Tibial nerve (tissue), 4 donors: ENCODE data around the gene SCN4B. TPM values are rescaled to one million over a fixed set of nuclear protein-coding genes. Genes with fewer than 3 reads are reported as not detected.
"Not testable (repeated sequence)": the region's sequence is repeated elsewhere in the genome, so short reads cannot be mapped to it uniquely, and the experiment has no call there.

ENCODE experiments used
- DNase-seq, 2 donors: peaks; one replicate each; pipeline ENCODE4 v3.0.0-alpha.2; 2019; ENCODE audit warnings: low spot score in 2 of 2
- H3K27ac ChIP-seq, 4 donors: fragments of 200-600 bp; sonication (generic) in 3 of 4; one replicate each; pipeline ENCODE4 v1.5.1; 2017 to 2019; ENCODE audit warnings: mild to moderate bottlenecking in 1 of 4
- H3K27me3 ChIP-seq, 2 donors: fragments of 200-600 bp; sonication (generic) in 1 of 2; one replicate each; pipeline versions ENCODE4 v1.5.1 to v1.6.0; 2017 to 2019
- H3K36me3 ChIP-seq, 3 donors: fragments of 200-600 bp; sonication (generic); one replicate each; pipeline ENCODE4 v1.5.1; 2018 to 2019
- H3K4me1 ChIP-seq, 4 donors: fragments of 200-600 bp; sonication (generic) in 3 of 4; one replicate each; pipeline ENCODE4 v1.5.1; 2017 to 2019
- H3K4me3 ChIP-seq, 4 donors: fragments of 200-600 bp; sonication (generic) in 3 of 4; one replicate each; pipeline ENCODE4 v1.5.1; 2017 to 2019; ENCODE audit warnings: mild to moderate bottlenecking in 1 of 4, moderate library complexity in 1 of 4
- H3K9me3 ChIP-seq, 4 donors: fragments of 200-600 bp; sonication (generic) in 3 of 4; one replicate each; pipeline ENCODE4 v1.5.1; 2017 to 2019
- CTCF ChIP-seq, 5 experiments: fragments of 200-600 bp in 3 of 5; fragments of 450-650 bp in 2 of 5; sonication (generic) in 3 of 5; IDR thresholded peaks; one replicate each; pipeline ENCODE4 v1.5.1; 2016 to 2019; ENCODE audit warnings: antibody characterized with exemption in 5 of 5, mild to moderate bottlenecking in 3 of 5, moderate library complexity in 2 of 5
- EP300 ChIP-seq, 2 donors: sonication (generic); formaldehyde crosslinking; IDR thresholded peaks; one replicate each; pipeline ENCODE4 v1.6.1; 2017; ENCODE audit warnings: antibody characterized with exemption in 2 of 2, mild to moderate bottlenecking in 1 of 2
- POLR2A ChIP-seq, 2 donors: fragments of 450-650 bp; IDR thresholded peaks; one replicate each; pipeline ENCODE4 v1.6.1; 2017; ENCODE audit warnings: antibody characterized with exemption in 2 of 2, mild to moderate bottlenecking in 2 of 2, moderate library complexity in 2 of 2
- WGBS, 2 donors: methylation state at CpG; one replicate each; pipeline ENCODE4 v1.1.5; 2018; 5-methylcytosine and 5-hydroxymethylcytosine counted together
- total RNA-seq, 4 donors: library from RNA; depleted of rRNA; stranded (reverse); fragments of >200 nt; gene quantifications; one replicate each; pipeline ENCODE4 v1.1.0, GENCODE V29; 2016

SCN4B gene
- total RNA-seq, 4 donors from 2014 or later, result 0.66 to 4.1 (median 1.1) TPM

GRCh38 chr11:118186346-118187107 lies 33.9 kb upstream of the SCN4B start:
- no peak for DNase-seq
- no peak overlapping the region for H3K4me3 ChIP-seq
- H3K4me1 ChIP-seq, result no peaks in the 10 kb centered on the region
- no peaks in the 10 kb centered on the region for H3K36me3 ChIP-seq
- WGBS, 2 donors, result 71 to 80% methylated on average over 6 of the region's 6 CpGs
- no peaks in the 10 kb centered on the region for H3K27me3 ChIP-seq
- H3K9me3 ChIP-seq, result peaks cover 0 to 5% (median 0%) of the 10 kb centered on the region in 4 donors
- TF ChIP-seq EP300 (IDR thresholded peaks at IDR 0.05), result no peak
- TF ChIP-seq POLR2A (IDR thresholded peaks at IDR 0.05), result no peak
- TF ChIP-seq CTCF (IDR thresholded peaks at IDR 0.05), result no peak
- no peak overlapping the region for H3K27ac ChIP-seq

GRCh38 chr11:118184784-118185579 lies 32.4 kb upstream of the SCN4B start:
- no peak for DNase-seq
- H3K4me1 ChIP-seq, result peaks cover 0 to 12% (median 0%) of the 10 kb centered on the region in 4 donors
- WGBS, 2 donors, result 86% methylated on average over 12 of the region's 12 CpGs

GRCh38 chr11:118183691-118184090 lies 31.1 kb upstream of the SCN4B start:
- H3K27ac ChIP-seq, H3K9me3 ChIP-seq, DNase-seq, H3K36me3 ChIP-seq, H3K27me3 ChIP-seq, H3K4me3 ChIP-seq: not testable (repeated sequence)
- peaks cover 0 to 14% (median 0%) of the 10 kb centered on the region in 4 donors for H3K4me1 ChIP-seq
- 85 to 89% methylated on average over 5 of the region's 5 CpGs for WGBS, 2 donors

More at GRCh38 chr11:118184784-118185579, 32.4 kb upstream of the SCN4B start:
- Histone ChIP-seq H3K9me3 (no peaks in the 10 kb centered on the region), H3K27me3 (no peaks in the 10 kb centered on the region), H3K4me3 (no peak overlapping the region), H3K36me3 (no peaks in the 10 kb centered on the region), H3K27ac (no peak overlapping the region)
- TF ChIP-seq POLR2A (IDR thresholded peaks at IDR 0.05) (no peak), EP300 (IDR thresholded peaks at IDR 0.05) (no peak), CTCF (IDR thresholded peaks at IDR 0.05) (no peak)

- WGBS, 2 donors, result 0 to 10% methylated on average over 10 to 11 of the region's 11 CpGs
- TF ChIP-seq POLR2A (IDR thresholded peaks at IDR 0.05), result peak in 1 of 2 donors; percentile 10
- no peak for TF ChIP-seq CTCF (IDR thresholded peaks at IDR 0.05)
- H3K4me1 ChIP-seq, result peaks cover 0 to 25% (median 0%) of the 10 kb centered on the region in 4 donors
- H3K27me3 ChIP-seq, result no peaks in the 10 kb centered on the region
- H3K4me3 ChIP-seq, result peak overlapping the region in 1 of 4 donors; percentile 31
- H3K27ac ChIP-seq, result peak overlapping the region in 2 of 4 donors; percentile 40 to 52
- no peaks in the 10 kb centered on the region for H3K9me3 ChIP-seq
- no peaks in the 10 kb centered on the region for H3K36me3 ChIP-seq
- peak; percentile 23 to 45 for DNase-seq
These were observed 27.7 kb upstream of the SCN4B start for GRCh38 chr11:118180300-118180703.

- peak overlapping the region in 1 of 4 donors; percentile 29 for H3K27ac ChIP-seq
- no peaks in the 10 kb centered on the region for H3K27me3 ChIP-seq
- peaks cover 0 to 28% (median 0%) of the 10 kb centered on the region in 4 donors for H3K4me1 ChIP-seq
- no peaks in the 10 kb centered on the region for H3K36me3 ChIP-seq
- DNase-seq, result no peak
- TF ChIP-seq EP300 (IDR thresholded peaks at IDR 0.05) (no peak), POLR2A (IDR thresholded peaks at IDR 0.05) (no peak), CTCF (IDR thresholded peaks at IDR 0.05) (no peak)
- no peaks in the 10 kb centered on the region for H3K9me3 ChIP-seq
- 80 to 84% methylated on average over 4 of the region's 4 CpGs for WGBS, 2 donors
- H3K4me3 ChIP-seq, result peak overlapping the region in 1 of 4 donors; percentile 44
These were observed 24.1 kb upstream of the SCN4B start for GRCh38 chr11:118176778-118177134.
